Lower leg skin (tissue), 3 donors: Measurements from ENCODE around the gene BPI.

Source experiments
- POLR2A ChIP-seq, 2 donors: fragments of 450-650 bp; IDR thresholded peaks; one replicate each; pipeline ENCODE4 v1.6.1; 2016 to 2017; ENCODE audit warnings: antibody characterized with exemption in 2 of 2, mild to moderate bottlenecking in 1 of 2, moderate library complexity in 1 of 2
- TF ChIP-seq, protein P1 (sequence below), 3 donors: fragments of 450-650 bp; IDR thresholded peaks; one replicate each; pipeline ENCODE4 v1.5.1; 2016; ENCODE audit warnings: antibody characterized with exemption in 3 of 3, mild to moderate bottlenecking in 3 of 3, moderate library complexity in 2 of 3

DNA sequence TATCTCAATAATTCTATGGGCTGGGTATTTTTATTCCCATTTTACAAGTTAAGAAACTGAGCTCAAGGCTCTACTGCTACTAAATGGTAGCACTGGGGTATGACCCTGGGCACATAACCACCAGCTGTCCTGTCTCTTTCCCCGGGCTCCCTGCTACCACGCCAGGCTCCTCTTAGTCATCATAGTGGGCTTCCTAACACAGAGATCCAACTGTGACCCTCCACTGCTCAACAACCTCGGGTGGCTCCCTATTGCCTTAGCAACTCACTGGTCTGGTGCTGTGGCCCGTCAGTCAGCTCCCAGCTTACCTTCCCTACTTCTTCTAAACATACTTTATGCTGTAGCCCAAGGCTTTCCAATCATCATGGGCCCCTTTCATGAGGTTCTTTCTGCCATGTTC is 47.9 kb upstream of the BPI start:
- TF ChIP-seq, protein P1, sequence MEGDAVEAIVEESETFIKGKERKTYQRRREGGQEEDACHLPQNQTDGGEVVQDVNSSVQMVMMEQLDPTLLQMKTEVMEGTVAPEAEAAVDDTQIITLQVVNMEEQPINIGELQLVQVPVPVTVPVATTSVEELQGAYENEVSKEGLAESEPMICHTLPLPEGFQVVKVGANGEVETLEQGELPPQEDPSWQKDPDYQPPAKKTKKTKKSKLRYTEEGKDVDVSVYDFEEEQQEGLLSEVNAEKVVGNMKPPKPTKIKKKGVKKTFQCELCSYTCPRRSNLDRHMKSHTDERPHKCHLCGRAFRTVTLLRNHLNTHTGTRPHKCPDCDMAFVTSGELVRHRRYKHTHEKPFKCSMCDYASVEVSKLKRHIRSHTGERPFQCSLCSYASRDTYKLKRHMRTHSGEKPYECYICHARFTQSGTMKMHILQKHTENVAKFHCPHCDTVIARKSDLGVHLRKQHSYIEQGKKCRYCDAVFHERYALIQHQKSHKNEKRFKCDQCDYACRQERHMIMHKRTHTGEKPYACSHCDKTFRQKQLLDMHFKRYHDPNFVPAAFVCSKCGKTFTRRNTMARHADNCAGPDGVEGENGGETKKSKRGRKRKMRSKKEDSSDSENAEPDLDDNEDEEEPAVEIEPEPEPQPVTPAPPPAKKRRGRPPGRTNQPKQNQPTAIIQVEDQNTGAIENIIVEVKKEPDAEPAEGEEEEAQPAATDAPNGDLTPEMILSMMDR (IDR thresholded peaks at IDR 0.05) = no peak
- TF ChIP-seq POLR2A (IDR thresholded peaks at IDR 0.05) = no peak
